Fibroblast of lung (primary cell): ENCODE data around the gene ING4. TPM values are rescaled to one million over a fixed set of nuclear protein-coding genes. Genes with fewer than 3 reads are reported as not detected.

ENCODE experiments used
- DNase-seq, 2 donors: peaks; one replicate each; pipeline versions ENCODE4 v3.0.0 to v3.0.0-alpha.2; 2010; ENCODE audit warnings: low read depth in 2 of 2
- H2AFZ ChIP-seq: 2 replicates; pipeline ENCODE4 v1.5.1; 2012; ENCODE audit warnings: low read length, control low read depth, inconsistent platforms
- H3K27ac ChIP-seq: 2 replicates; pipeline ENCODE4 v1.5.1; 2011; ENCODE audit warnings: low read length, control low read depth; ENCODE audit not compliant: insufficient read depth
- H3K27me3 ChIP-seq: 2 replicates; pipeline ENCODE4 v1.5.1; 2011; ENCODE audit warnings: mild to moderate bottlenecking, low read length; ENCODE audit not compliant: control insufficient read depth, insufficient read depth
- H3K36me3 ChIP-seq: 2 replicates; pipeline ENCODE4 v1.5.1; 2011; ENCODE audit warnings: low read length; ENCODE audit not compliant: control insufficient read depth, insufficient read depth
- H3K4me1 ChIP-seq: 2 replicates; pipeline ENCODE4 v1.5.1; 2011; ENCODE audit warnings: low read length; ENCODE audit not compliant: control insufficient read depth, insufficient read depth; ENCODE audit errors: extremely low read depth
- H3K4me2 ChIP-seq: 2 replicates; pipeline ENCODE4 v1.5.1; 2011; ENCODE audit warnings: low read length, control low read depth; ENCODE audit not compliant: insufficient read depth; ENCODE audit errors: extremely low read depth
- H3K4me3 ChIP-seq, 4 experiments: fragments of 200-600 bp in 1 of 4; sonication (generic) in 1 of 4; replicated peaks in 1 of 4; 2 replicates each; pipeline ENCODE4 v1.5.1; 2011 to 2016; ENCODE audit warnings: low read length in 4 of 4, low read depth in 3 of 4, mild to moderate bottlenecking in 3 of 4, control low read depth in 2 of 4, inconsistent platforms in 1 of 4, mixed read lengths in 1 of 4; ENCODE audit not compliant: insufficient read depth in 1 of 4; ENCODE audit errors: control extremely low read depth in 1 of 4
- H3K79me2 ChIP-seq: 2 replicates; pipeline ENCODE4 v1.5.1; 2012; ENCODE audit warnings: mild to moderate bottlenecking, low read length, inconsistent platforms; ENCODE audit not compliant: control insufficient read depth, insufficient read depth
- H3K9ac ChIP-seq: 2 replicates; pipeline ENCODE4 v1.5.1; 2011; ENCODE audit warnings: mild to moderate bottlenecking, low read length, control low read depth; ENCODE audit not compliant: insufficient read depth
- H3K9me3 ChIP-seq: 2 replicates; pipeline ENCODE4 v1.5.1; 2012; ENCODE audit warnings: low read depth, low read length; ENCODE audit not compliant: control insufficient read depth, insufficient read depth
- H4K20me1 ChIP-seq: 2 replicates; pipeline ENCODE4 v1.5.1; 2011; ENCODE audit warnings: low read length; ENCODE audit not compliant: control insufficient read depth, insufficient read depth; ENCODE audit errors: extremely low read depth
- CTCF ChIP-seq, 2 donors: IDR thresholded peaks in 1 of 2; conservative IDR thresholded peaks in 1 of 2; 1 replicate in 1 of 2; 2 replicates in 1 of 2; pipeline ENCODE4 v1.5.1; 2011 to 2012; ENCODE audit warnings: low read length in 2 of 2, control low read depth in 1 of 2, inconsistent platforms in 1 of 2, low read depth in 1 of 2, mild to moderate bottlenecking in 1 of 2
- EZH2 ChIP-seq: IDR thresholded peaks from 2 replicates; pipeline ENCODE4 v1.5.1; 2012; ENCODE audit warnings: low read length, control low read depth, mild to moderate bottlenecking; ENCODE audit errors: missing control alignments
- polyA plus RNA-seq, 2 donors: library from polyadenylated mRNA; depleted of rRNA in 1 of 2; stranded (reverse) in 1 of 2; unstranded in 1 of 2; fragments of >200 nt; gene quantifications; 2 replicates each; pipeline ENCODE4 v1.2.1, GENCODE V29; 2011 to 2012; ENCODE audit warnings: missing spikeins in 1 of 2
- total RNA-seq: library from RNA; depleted of rRNA; stranded (reverse); fragments of >200 nt; gene quantifications from 2 replicates; pipeline ENCODE4 v1.2.1, GENCODE V29; 2014

ING4 gene
- total and polyA plus RNA-seq, 2 donors (not counting 1 experiment from before 2014, with no cell fraction given): 36.0 to 47.1 TPM

GRCh38 chr12:6676962-6677361 is 14.0 kb upstream of the ING4 start:
- Histone ChIP-seq H3K4me1 (no peaks in the 10 kb centered on the region), H3K27ac (no peak overlapping the region), H3K27me3 (no peaks in the 10 kb centered on the region), H3K4me3 (no peak overlapping the region), H2AFZ (no peak overlapping the region), H3K9ac (no peak overlapping the region), H3K9me3 (no peaks in the 10 kb centered on the region), H3K4me2 (no peak overlapping the region), H3K36me3 (peaks cover 23% of the 10 kb centered on the region), H3K79me2 (peaks cover 20% of the 10 kb centered on the region), H4K20me1 (no peaks in the 10 kb centered on the region)
- DNase-seq: no peak
- TF ChIP-seq EZH2 (no peak), CTCF (conservative IDR thresholded peaks at IDR 0.05 in 1 of 2, IDR thresholded peaks at IDR 0.05 in 1 of 2; ENCODE audit: low read depth in 1 of 2, low read length in 2 of 2) (no peak)

GRCh38 chr12:6672143-6672542 is 9.2 kb upstream of the ING4 start:
- no peak overlapping the region for H3K4me2 ChIP-seq
- no peaks in the 10 kb centered on the region for H3K27me3 ChIP-seq
- H3K27ac ChIP-seq: no peak overlapping the region

GRCh38 chr12:6667559-6668210 is 4.8 kb upstream of the ING4 start:
- no peak overlapping the region for H2AFZ ChIP-seq
- H3K4me1 ChIP-seq: no peaks in the 10 kb centered on the region
- H3K9ac ChIP-seq: no peak overlapping the region
- no peak overlapping the region for H3K4me3 ChIP-seq
- H3K4me2 ChIP-seq: no peak overlapping the region
- H3K9me3 ChIP-seq: no peaks in the 10 kb centered on the region
- no peak overlapping the region for H3K27ac ChIP-seq
- H3K27me3 ChIP-seq: no peaks in the 10 kb centered on the region
- no peaks in the 10 kb centered on the region for H3K79me2 ChIP-seq
- TF ChIP-seq EZH2: no peak
- peak in 1 of 2 donors; percentile 18 for TF ChIP-seq CTCF (conservative IDR thresholded peaks at IDR 0.05 in 1 of 2, IDR thresholded peaks at IDR 0.05 in 1 of 2; ENCODE audit: low read depth in 1 of 2, low read length in 2 of 2)
- no peak for DNase-seq
- no peaks in the 10 kb centered on the region for H4K20me1 ChIP-seq
- H3K36me3 ChIP-seq: peaks cover 17% of the 10 kb centered on the region

More at GRCh38 chr12:6672143-6672542, 9.2 kb upstream of the ING4 start:
- H3K79me2 ChIP-seq: no peaks in the 10 kb centered on the region
- no peaks in the 10 kb centered on the region for H3K4me1 ChIP-seq
- H3K36me3 ChIP-seq: peaks cover 22% of the 10 kb centered on the region
- H2AFZ ChIP-seq: no peak overlapping the region
- no peak overlapping the region for H3K9ac ChIP-seq
- TF ChIP-seq EZH2: no peak
- no peak for TF ChIP-seq CTCF (conservative IDR thresholded peaks at IDR 0.05 in 1 of 2, IDR thresholded peaks at IDR 0.05 in 1 of 2; ENCODE audit: low read depth in 1 of 2, low read length in 2 of 2)
- H3K9me3 ChIP-seq: no peaks in the 10 kb centered on the region
- DNase-seq: no peak
- H3K4me3 ChIP-seq: no peak overlapping the region
- no peaks in the 10 kb centered on the region for H4K20me1 ChIP-seq
